Measurements from ENCODE around the gene KLRK1. TPM values are rescaled to one million over a fixed set of nuclear protein-coding genes. Genes with fewer than 3 reads are reported as not detected.
A peak's percentile ranks its signal among the peaks of the same experiment; 100 is the strongest.

Gene KLRK1
- total RNA-seq, 1 experiment from 2014 or later: not detected

- Histone ChIP-seq H3K4me2 (ENCODE audit: low read length) (no peak overlapping the region), H3F3A (ENCODE audit: low read length, unreplicated experiment) (no peaks in the 10 kb centered on the region), H3K4me1 (ENCODE audit: insufficient read depth, low read length) (peaks cover 3% of the 10 kb centered on the region; the same call in 1 of the 2 replicates), H3K79me2 (ENCODE audit: low read length) (no peaks in the 10 kb centered on the region), H3K27ac (ENCODE audit: low read length) (no peak overlapping the region), H3K27me3 (ENCODE audit: low read length) (no peaks in the 10 kb centered on the region), H3K9ac (ENCODE audit: low read length) (no peak overlapping the region), H4K20me1 (ENCODE audit: low read length) (no peaks in the 10 kb centered on the region), H3K9me3 (ENCODE audit: low read length) (no peaks in the 10 kb centered on the region), H2AFZ (ENCODE audit: low read length) (no peak overlapping the region), H3K36me3 (ENCODE audit: low read depth, low read length) (no peaks in the 10 kb centered on the region), H3K4me3 (ENCODE audit: low read length) (no peak overlapping the region), H3K9me2 (replicated peaks; ENCODE audit: low read length) (no peaks in the 10 kb centered on the region)
- CTCF ChIA-PET: no interaction called here
- DNase-seq: no peak
- BruUV-seq (replicated peaks): no TSS peak
- intact Hi-C loops (cut with micrococcal nuclease): no loop called here
- POLR2A ChIA-PET (ENCODE audit: unreplicated experiment): no interaction called here
- ATAC-seq: no peak
- TF ChIP-seq CTCF (conservative IDR thresholded peaks at IDR 0.05; ENCODE audit: low read depth, low read length) (no peak), EZH2phosphoT487 (IDR thresholded peaks at IDR 0.05; ENCODE audit: borderline replicate concordance, low read length) (no peak), EZH2 (IDR thresholded peaks at IDR 0.05; ENCODE audit: low read length, unreplicated experiment) (no peak)
These were observed 16.9 kb upstream of the KLRK1 start for GRCh38 chr12:10406725-10407124.

GRCh38 chr12:10405294-10405693 is 15.5 kb upstream of the KLRK1 start:
- no peaks in the 10 kb centered on the region for H3K9me2 ChIP-seq (replicated peaks; ENCODE audit: low read length)
- ATAC-seq (0 out of 2 replicates have a peak, but pooled peaks have one; percentile 33), DNase-seq (peak; percentile 68)
- H3K4me2 ChIP-seq (ENCODE audit: low read length): no peak overlapping the region
- TF ChIP-seq CTCF (conservative IDR thresholded peaks at IDR 0.05; ENCODE audit: low read depth, low read length) (no peak), EZH2 (IDR thresholded peaks at IDR 0.05; ENCODE audit: low read length, unreplicated experiment) (no peak), EZH2phosphoT487 (IDR thresholded peaks at IDR 0.05; ENCODE audit: borderline replicate concordance, low read length) (no peak)
- peaks cover 3% of the 10 kb centered on the region; the same call in 1 of the 2 replicates for H3K4me1 ChIP-seq (ENCODE audit: insufficient read depth, low read length)
- H3K27me3 ChIP-seq (ENCODE audit: low read length): no peaks in the 10 kb centered on the region
- no peaks in the 10 kb centered on the region for H4K20me1 ChIP-seq (ENCODE audit: low read length)
- no peaks in the 10 kb centered on the region for H3K79me2 ChIP-seq (ENCODE audit: low read length)
- POLR2A ChIA-PET (ENCODE audit: unreplicated experiment): no interaction called here
- intact Hi-C loops (cut with micrococcal nuclease): no loop called here
- no peaks in the 10 kb centered on the region for H3K36me3 ChIP-seq (ENCODE audit: low read depth, low read length)
- no peak overlapping the region for H3K9ac ChIP-seq (ENCODE audit: low read length)
- CTCF ChIA-PET: no interaction called here
- no peaks in the 10 kb centered on the region for H3K9me3 ChIP-seq (ENCODE audit: low read length)
- H2AFZ ChIP-seq (ENCODE audit: low read length): no peak overlapping the region
- H3K27ac ChIP-seq (ENCODE audit: low read length): no peak overlapping the region
- BruUV-seq (replicated peaks): no TSS peak
- H3K4me3 ChIP-seq (ENCODE audit: low read length): no peak overlapping the region
- no peaks in the 10 kb centered on the region for H3F3A ChIP-seq (ENCODE audit: low read length, unreplicated experiment)

GRCh38 chr12:10404798-10405197 is 15.0 kb upstream of the KLRK1 start:
- ATAC-seq: no peak

More at GRCh38 chr12:10404798-10405197, 15.0 kb upstream of the KLRK1 start:
- no peaks in the 10 kb centered on the region for H3F3A ChIP-seq (ENCODE audit: low read length, unreplicated experiment)
- no TSS peak for BruUV-seq (replicated peaks)
- intact Hi-C loops (cut with micrococcal nuclease): no loop called here
- no peak for DNase-seq
- no peak overlapping the region for H2AFZ ChIP-seq (ENCODE audit: low read length)
- no peak overlapping the region for H3K4me3 ChIP-seq (ENCODE audit: low read length)
- ChIA-PET POLR2A (ENCODE audit: unreplicated experiment) (no interaction called here), CTCF (no interaction called here)
- H3K4me2 ChIP-seq (ENCODE audit: low read length): no peak overlapping the region
- no peaks in the 10 kb centered on the region for H4K20me1 ChIP-seq (ENCODE audit: low read length)
- H3K79me2 ChIP-seq (ENCODE audit: low read length): no peaks in the 10 kb centered on the region
- H3K36me3 ChIP-seq (ENCODE audit: low read depth, low read length): no peaks in the 10 kb centered on the region
- H3K27ac ChIP-seq (ENCODE audit: low read length): no peak overlapping the region
- peaks cover 3% of the 10 kb centered on the region; the same call in 1 of the 2 replicates for H3K4me1 ChIP-seq (ENCODE audit: insufficient read depth, low read length)
- no peak overlapping the region for H3K9ac ChIP-seq (ENCODE audit: low read length)
- no peak for TF ChIP-seq EZH2phosphoT487 (IDR thresholded peaks at IDR 0.05; ENCODE audit: borderline replicate concordance, low read length)
- TF ChIP-seq CTCF (conservative IDR thresholded peaks at IDR 0.05; ENCODE audit: low read depth, low read length): no peak
- TF ChIP-seq EZH2 (IDR thresholded peaks at IDR 0.05; ENCODE audit: low read length, unreplicated experiment): no peak
- no peaks in the 10 kb centered on the region for H3K9me3 ChIP-seq (ENCODE audit: low read length)
- H3K9me2 ChIP-seq (replicated peaks; ENCODE audit: low read length): no peaks in the 10 kb centered on the region
- H3K27me3 ChIP-seq (ENCODE audit: low read length): no peaks in the 10 kb centered on the region

Data from PC-3 (cell line).